Skin epidermis (tissue), 12 donors: ENCODE measurements around the gene BDNF.

Experiments used
- H3K27ac ChIP-seq, 21 experiments: fragments of 200-600 bp; sonication (generic) in 11 of 21; one replicate each; pipeline ENCODE4 v1.5.0; 2020; ENCODE audit warnings: mild to moderate bottlenecking in 3 of 21, inconsistent platforms in 2 of 21, moderate library complexity in 2 of 21
- H3K4me3 ChIP-seq, 7 experiments: fragments of 200-600 bp; sonication (generic) in 2 of 7; one replicate each; pipeline ENCODE4 v1.5.0; 2020; ENCODE audit warnings: inconsistent platforms in 2 of 7, mild to moderate bottlenecking in 2 of 7, moderate library complexity in 1 of 7

BDNF gene

GRCh38 chr11:27710536-27710935 is 10.3 kb upstream of the BDNF start:
- Histone ChIP-seq H3K4me3 (no peak overlapping the region), H3K27ac (no peak overlapping the region)

- H3K27ac ChIP-seq = no peak overlapping the region
Observed at GRCh38 chr11:27707676-27708075, 7.4 kb upstream of the BDNF start.

GRCh38 chr11:27705873-27706820 is 5.9 kb upstream of the BDNF start:
- no peak overlapping the region for H3K27ac ChIP-seq

More at GRCh38 chr11:27707676-27708075, 7.4 kb upstream of the BDNF start:
- no peak overlapping the region for H3K4me3 ChIP-seq

GRCh38 chr11:27703481-27703880 is 3.2 kb upstream of the BDNF start:
- H3K4me3 ChIP-seq = no peak overlapping the region

More at GRCh38 chr11:27705873-27706820, 5.9 kb upstream of the BDNF start:
- no peak overlapping the region for H3K4me3 ChIP-seq

GRCh38 chr11:27702811-27703210 is 2.6 kb upstream of the BDNF start:
- H3K27ac ChIP-seq = no peak overlapping the region

More at GRCh38 chr11:27703481-27703880, 3.2 kb upstream of the BDNF start:
- H3K27ac ChIP-seq = no peak overlapping the region

GRCh38 chr11:27701355-27702105 is 1.3 kb upstream of the BDNF start:
- H3K4me3 ChIP-seq = peak overlapping the region; percentile 2 to 58 (median 39)

More at GRCh38 chr11:27702811-27703210, 2.6 kb upstream of the BDNF start:
- H3K4me3 ChIP-seq = no peak overlapping the region

GRCh38 chr11:27699926-27700350 is 317 bp downstream of the BDNF start:
- peak overlapping the region; percentile 29 to 58 (median 39) for H3K4me3 ChIP-seq
- H3K27ac ChIP-seq = no peak overlapping the region

More at GRCh38 chr11:27701355-27702105, 1.3 kb upstream of the BDNF start:
- no peak overlapping the region for H3K27ac ChIP-seq

- Histone ChIP-seq H3K27ac (no peak overlapping the region), H3K4me3 (peak overlapping the region; percentile 4 to 58 (median 39))
Observed at GRCh38 chr11:27699242-27699925, 871 bp downstream of the BDNF start.

GRCh38 chr11:27698872-27699241 is 1.4 kb downstream of the BDNF start:
- Histone ChIP-seq H3K27ac (no peak overlapping the region), H3K4me3 (peak overlapping the region in 5 of 7 experiments; percentile 6 to 58 (median 34))

GRCh38 chr11:27697679-27698275 is 2.5 kb downstream of the BDNF start:
- Histone ChIP-seq H3K4me3 (no peak overlapping the region), H3K27ac (no peak overlapping the region)

GRCh38 chr11:27696961-27697360 is 3.3 kb downstream of the BDNF start:
- no peak overlapping the region for H3K27ac ChIP-seq
- H3K4me3 ChIP-seq = no peak overlapping the region

- H3K27ac ChIP-seq = no peak overlapping the region
- no peak overlapping the region for H3K4me3 ChIP-seq
Observed at GRCh38 chr11:27696115-27696514, 4.1 kb downstream of the BDNF start.

GRCh38 chr11:27694992-27695391 is 5.3 kb downstream of the BDNF start:
- no peak overlapping the region for H3K27ac ChIP-seq
- H3K4me3 ChIP-seq = no peak overlapping the region

- Histone ChIP-seq H3K27ac (no peak overlapping the region), H3K4me3 (no peak overlapping the region)
Observed at GRCh38 chr11:27693398-27693797, 6.9 kb downstream of the BDNF start.

- no peak overlapping the region for H3K27ac ChIP-seq
- H3K4me3 ChIP-seq = no peak overlapping the region
Observed at GRCh38 chr11:27692781-27693180, 7.5 kb downstream of the BDNF start.

- H3K27ac ChIP-seq = no peak overlapping the region
- no peak overlapping the region for H3K4me3 ChIP-seq
Observed at GRCh38 chr11:27688076-27688475, 12.2 kb downstream of the BDNF start.

- no peak overlapping the region for H3K4me3 ChIP-seq
- no peak overlapping the region for H3K27ac ChIP-seq
Observed at GRCh38 chr11:27681664-27682063, 18.6 kb downstream of the BDNF start.

- H3K27ac ChIP-seq = no peak overlapping the region
- H3K4me3 ChIP-seq = no peak overlapping the region
Observed at GRCh38 chr11:27679136-27680015, 20.9 kb downstream of the BDNF start.

- H3K4me3 ChIP-seq = no peak overlapping the region
- H3K27ac ChIP-seq = no peak overlapping the region
Observed at GRCh38 chr11:27678242-27678641, 22.0 kb downstream of the BDNF start.
